H1 (cell line): Measurements from ENCODE around the gene NPNT. TPM values are rescaled to one million over a fixed set of nuclear protein-coding genes. Genes with fewer than 3 reads are reported as not detected.

Experiments used
- FOSL1 ChIP-seq: IDR thresholded peaks from 2 replicates; pipeline ENCODE4 v1.6.1; 2011; ENCODE audit warnings: mild to moderate bottlenecking, low read depth, low read length, moderate library complexity; ENCODE audit not compliant: insufficient read depth
- HDAC6 ChIP-seq: IDR thresholded peaks from one replicate; pipeline ENCODE4 v1.7.1; 2012; ENCODE audit warnings: low read depth, mild to moderate bottlenecking, inconsistent platforms, low read length, moderate library complexity
- NRF1 ChIP-seq: IDR thresholded peaks from 2 replicates; pipeline ENCODE4 v1.6.1; 2011; ENCODE audit warnings: mild to moderate bottlenecking, low read depth, low read length, improper control_type of control experiment
- PHF8 ChIP-seq: fragments of 200-600 bp; sonication (generic); conservative IDR thresholded peaks from 2 replicates; pipeline ENCODE4 v1.7.1; 2012; ENCODE audit warnings: low read depth, mild to moderate bottlenecking, inconsistent platforms, low read length, moderate library complexity
- POU5F1 ChIP-seq: IDR thresholded peaks from 2 replicates; pipeline ENCODE4 v1.6.1; 2011; ENCODE audit warnings: low read depth, mild to moderate bottlenecking, low read length, moderate library complexity
- TEAD4 ChIP-seq: IDR thresholded peaks from 2 replicates; pipeline ENCODE4 v1.6.1; 2012; ENCODE audit warnings: low read depth, low read length, inconsistent platforms, mixed read lengths
- polyA plus RNA-seq, 7 experiments: library from polyadenylated mRNA; depleted of rRNA in 3 of 7; stranded (reverse) in 5 of 7; unstranded in 2 of 7; fragments of >200 nt in 5 of 7; fragments of 200-250 nt in 2 of 7; gene quantifications; 1 replicate in 5 of 7; 2 replicates in 1 of 7; 4 replicates in 1 of 7; pipeline versions ENCODE4 v1.2.1 to v1.2.3, GENCODE V29; 2011 to 2013; ENCODE audit warnings: missing spikeins in 2 of 7, mixed read lengths in 2 of 7
- total RNA-seq: library from RNA; stranded (reverse); fragmentation: NEBNext Ultra II Directional; extraction: Animal tissue kit (Norgen Biotek cat#: 25700); gene quantifications from 2 replicates; pipeline ENCODE4 v1.2.1, GENCODE V29; 2021
- TF ChIP-seq, protein P1 (sequence below): IDR thresholded peaks from 2 replicates; pipeline ENCODE4 v1.6.1; 2011; ENCODE audit warnings: low read depth, mild to moderate bottlenecking, low read length; ENCODE audit not compliant: insufficient read depth

NPNT gene
- total and polyA plus RNA-seq, 2 of the 8 experiments (the other 6 are each of a cell fraction or from before 2014, with no cell fraction given) = 0.24 to 0.97 TPM

DNA sequence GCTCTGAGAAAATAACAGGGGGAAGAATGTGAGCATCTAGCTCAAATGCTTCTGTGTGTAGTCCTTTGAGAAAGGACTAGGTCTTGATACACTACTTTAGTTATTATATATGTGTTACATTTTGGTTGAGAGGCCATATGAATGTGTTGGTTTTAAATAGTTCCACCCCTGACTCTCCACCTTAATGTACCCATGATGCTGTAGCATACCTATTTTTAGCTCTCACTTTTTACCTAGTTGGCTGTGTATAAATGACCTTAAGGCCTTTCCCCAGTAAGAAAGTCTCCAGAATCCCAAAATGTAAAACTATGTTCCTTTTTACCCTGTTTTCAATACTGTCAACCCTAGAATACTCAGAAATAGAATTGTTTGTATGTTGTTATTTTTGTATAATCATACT is 20.0 kb upstream of the NPNT start (continued):
- TF ChIP-seq PHF8 (no peak), NRF1 (no peak), FOSL1 (no peak), TEAD4 (no peak), HDAC6 (no peak), POU5F1 (no peak)
- TF ChIP-seq, protein P1, sequence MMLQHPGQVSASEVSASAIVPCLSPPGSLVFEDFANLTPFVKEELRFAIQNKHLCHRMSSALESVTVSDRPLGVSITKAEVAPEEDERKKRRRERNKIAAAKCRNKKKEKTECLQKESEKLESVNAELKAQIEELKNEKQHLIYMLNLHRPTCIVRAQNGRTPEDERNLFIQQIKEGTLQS = no peak
- TF ChIP-seq, all 59 proteins: peak for 0
